HepG2 (cell line): ENCODE results near the gene NPDC1. TPM values are rescaled to one million over a fixed set of nuclear protein-coding genes. Genes with fewer than 3 reads are reported as not detected.
A peak's percentile ranks its signal among the peaks of the same experiment; 100 is the strongest.

ENCODE experiments used
- FOXC1 ChIP-seq: sonication (generic); formaldehyde crosslinking; IDR thresholded peaks from 2 replicates; pipeline ENCODE4 v1.8.0; 2022; ENCODE audit warnings: mild to moderate bottlenecking, missing genetic modification reagents, borderline replicate concordance
- HMGA1 ChIP-seq: sonication (generic); formaldehyde crosslinking; conservative IDR thresholded peaks from 2 replicates; pipeline ENCODE4 v1.4.0; 2020; ENCODE audit warnings: missing genetic modification reagents
- MED1 ChIP-seq: sonication (generic); formaldehyde crosslinking; IDR thresholded peaks from 2 replicates; pipeline ENCODE4 v1.4.0; 2020; ENCODE audit warnings: missing genetic modification reagents
- NCOA2 ChIP-seq: sonication (generic); formaldehyde crosslinking; IDR thresholded peaks from 2 replicates; pipeline ENCODE4 v1.8.0; 2022; ENCODE audit warnings: inconsistent platforms
- NKX3-1 ChIP-seq: sonication (generic); formaldehyde crosslinking; IDR thresholded peaks from 2 replicates; pipeline ENCODE4 v1.5.0; 2020; ENCODE audit warnings: missing genetic modification reagents
- POLR2G ChIP-seq: fragments of 200-400 bp; formaldehyde crosslinking; IDR thresholded peaks from 2 replicates; pipeline ENCODE4 v1.6.1; 2018; ENCODE audit warnings: mild to moderate bottlenecking, low read depth, low read length, moderate library complexity
- SIN3A ChIP-seq: IDR thresholded peaks from 2 replicates; pipeline ENCODE4 v1.6.1; 2011; ENCODE audit warnings: low read depth, mild to moderate bottlenecking, control low read depth, low read length, borderline replicate concordance
- SMAD3 ChIP-seq: sonication (generic); formaldehyde crosslinking; IDR thresholded peaks from 2 replicates; pipeline ENCODE4 v1.4.0; 2020; ENCODE audit warnings: missing genetic modification reagents
- ZNF317 ChIP-seq: sonication (generic); formaldehyde crosslinking; IDR thresholded peaks from 2 replicates; pipeline ENCODE4 v1.5.0; 2020; ENCODE audit warnings: mild to moderate bottlenecking, missing genetic modification reagents
- ZNF337 ChIP-seq: sonication (generic); formaldehyde crosslinking; IDR thresholded peaks from 2 replicates; pipeline ENCODE4 v1.5.1; 2020; ENCODE audit warnings: missing genetic modification reagents, low read depth, mild to moderate bottlenecking, borderline replicate concordance
- ZNF34 ChIP-seq: sonication (generic); formaldehyde crosslinking; IDR thresholded peaks from 2 replicates; pipeline ENCODE4 v1.4.0; 2020; ENCODE audit warnings: mild to moderate bottlenecking, missing genetic modification reagents, borderline replicate concordance
- ZNF772 ChIP-seq: sonication (generic); formaldehyde crosslinking; IDR thresholded peaks from 2 replicates; pipeline ENCODE4 v1.5.0; 2020; ENCODE audit warnings: mild to moderate bottlenecking, missing genetic modification reagents
- ZNF775 ChIP-seq: sonication (generic); formaldehyde crosslinking; IDR thresholded peaks from 2 replicates; pipeline ENCODE4 v1.4.0; 2020; ENCODE audit warnings: missing genetic modification reagents, mild to moderate bottlenecking, moderate library complexity, borderline replicate concordance
- polyA plus RNA-seq, 8 experiments: library from polyadenylated mRNA; depleted of rRNA in 3 of 8; stranded (reverse) in 7 of 8; unstranded in 1 of 8; fragments of >200 nt; fragmentation: Illumina TruSeq in 4 of 8; extraction: Trizol in 4 of 8; gene quantifications; 2 replicates each; pipeline versions ENCODE4 v1.2.1 to v1.2.3, GENCODE V29; 2011 to 2016; ENCODE audit warnings: low read depth in 4 of 8, missing spikeins in 1 of 8, mixed read lengths in 1 of 8; ENCODE audit not compliant: insufficient read depth in 1 of 8
- total RNA-seq, 5 experiments: library from RNA; depleted of rRNA; stranded (reverse); fragments of >200 nt; fragmentation: Illumina TruSeq; extraction: Trizol; gene quantifications; 2 replicates each; pipeline ENCODE4 v1.2.3, GENCODE V29; 2016; ENCODE audit warnings: low read depth in 1 of 5
- TF ChIP-seq, protein P1 (sequence below): sonication (generic); formaldehyde crosslinking; IDR thresholded peaks from 2 replicates; pipeline ENCODE4 v1.4.0; 2020; ENCODE audit warnings: missing genetic modification reagents, borderline replicate concordance
- TF ChIP-seq, protein P2 (sequence below): sonication (generic); formaldehyde crosslinking; IDR thresholded peaks from 2 replicates; pipeline ENCODE4 v1.4.0; 2020; ENCODE audit warnings: missing genetic modification reagents, borderline replicate concordance
- TF ChIP-seq, protein P3 (sequence below): IDR thresholded peaks from 2 replicates; pipeline ENCODE4 v1.4.0; 2020; ENCODE audit warnings: mild to moderate bottlenecking, missing genetic modification reagents
- TF ChIP-seq, protein P4 (sequence below): sonication (generic); formaldehyde crosslinking; IDR thresholded peaks from 2 replicates; pipeline ENCODE4 v1.4.0; 2020; ENCODE audit warnings: missing genetic modification reagents

NPDC1 gene
- total and polyA plus RNA-seq, 2 of the 13 experiments (the other 11 are each of a cell fraction or from before 2014, with no cell fraction given) = 0.84 to 5.4 TPM

DNA sequence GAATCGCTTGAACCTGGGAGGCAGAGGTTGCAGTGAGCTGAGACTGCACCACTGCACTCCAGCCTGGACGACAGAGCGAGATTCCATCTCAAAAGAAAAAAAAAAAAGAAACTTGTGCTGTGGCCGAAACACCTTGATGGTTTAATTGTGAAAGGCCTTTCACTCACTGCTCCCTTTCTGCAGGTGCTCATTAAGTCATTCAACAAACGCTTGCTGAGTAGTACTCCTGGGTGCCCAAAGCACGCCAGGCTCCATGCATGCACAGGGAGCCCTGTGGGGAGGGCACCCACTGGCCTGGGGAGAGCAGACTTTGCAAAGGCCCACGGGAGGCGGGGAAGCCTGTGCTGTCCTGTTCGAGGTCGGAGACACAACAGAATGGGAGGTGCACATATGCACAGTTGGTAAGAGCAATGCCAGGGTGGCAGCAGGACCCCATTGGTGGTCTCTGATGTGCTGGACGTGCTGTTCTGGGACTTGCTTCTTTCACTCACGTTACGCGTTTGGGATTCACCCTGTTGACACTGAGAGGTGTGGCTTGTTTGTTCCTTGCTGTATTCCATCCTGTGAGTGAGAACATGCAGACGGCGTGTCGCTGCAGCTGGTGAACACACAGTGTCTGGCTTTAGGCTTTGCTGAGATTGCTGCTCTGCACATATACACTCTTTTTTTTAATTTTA, 10.9 kb upstream of the NPDC1 start (continued):
- TF ChIP-seq MED1 (CRISPR knock-in tag) (0 out of 2 replicates have a peak, but pooled peaks have one; percentile 24), ZNF772 (no peak), POLR2G (0 out of 2 replicates have a peak, but pooled peaks have one; percentile 27), HMGA1 (no peak), ZNF34 (no peak), ZNF337 (no peak), SIN3A (no peak), NCOA2 (CRISPR knock-in tag) (no peak), ZNF775 (CRISPR knock-in tag) (no peak), ZNF317 (no peak), NKX3-1 (CRISPR knock-in tag) (no peak), FOXC1 (no peak), SMAD3 (no peak)
- TF ChIP-seq, protein P1, sequence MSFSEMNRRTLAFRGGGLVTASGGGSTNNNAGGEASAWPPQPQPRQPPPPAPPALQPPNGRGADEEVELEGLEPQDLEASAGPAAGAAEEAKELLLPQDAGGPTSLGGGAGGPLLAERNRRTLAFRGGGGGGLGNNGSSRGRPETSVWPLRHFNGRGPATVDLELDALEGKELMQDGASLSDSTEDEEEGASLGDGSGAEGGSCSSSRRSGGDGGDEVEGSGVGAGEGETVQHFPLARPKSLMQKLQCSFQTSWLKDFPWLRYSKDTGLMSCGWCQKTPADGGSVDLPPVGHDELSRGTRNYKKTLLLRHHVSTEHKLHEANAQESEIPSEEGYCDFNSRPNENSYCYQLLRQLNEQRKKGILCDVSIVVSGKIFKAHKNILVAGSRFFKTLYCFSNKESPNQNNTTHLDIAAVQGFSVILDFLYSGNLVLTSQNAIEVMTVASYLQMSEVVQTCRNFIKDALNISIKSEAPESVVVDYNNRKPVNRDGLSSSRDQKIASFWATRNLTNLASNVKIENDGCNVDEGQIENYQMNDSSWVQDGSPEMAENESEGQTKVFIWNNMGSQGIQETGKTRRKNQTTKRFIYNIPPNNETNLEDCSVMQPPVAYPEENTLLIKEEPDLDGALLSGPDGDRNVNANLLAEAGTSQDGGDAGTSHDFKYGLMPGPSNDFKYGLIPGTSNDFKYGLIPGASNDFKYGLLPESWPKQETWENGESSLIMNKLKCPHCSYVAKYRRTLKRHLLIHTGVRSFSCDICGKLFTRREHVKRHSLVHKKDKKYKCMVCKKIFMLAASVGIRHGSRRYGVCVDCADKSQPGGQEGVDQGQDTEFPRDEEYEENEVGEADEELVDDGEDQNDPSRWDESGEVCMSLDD (CRISPR knock-in tag) = no peak
- TF ChIP-seq, protein P2, sequence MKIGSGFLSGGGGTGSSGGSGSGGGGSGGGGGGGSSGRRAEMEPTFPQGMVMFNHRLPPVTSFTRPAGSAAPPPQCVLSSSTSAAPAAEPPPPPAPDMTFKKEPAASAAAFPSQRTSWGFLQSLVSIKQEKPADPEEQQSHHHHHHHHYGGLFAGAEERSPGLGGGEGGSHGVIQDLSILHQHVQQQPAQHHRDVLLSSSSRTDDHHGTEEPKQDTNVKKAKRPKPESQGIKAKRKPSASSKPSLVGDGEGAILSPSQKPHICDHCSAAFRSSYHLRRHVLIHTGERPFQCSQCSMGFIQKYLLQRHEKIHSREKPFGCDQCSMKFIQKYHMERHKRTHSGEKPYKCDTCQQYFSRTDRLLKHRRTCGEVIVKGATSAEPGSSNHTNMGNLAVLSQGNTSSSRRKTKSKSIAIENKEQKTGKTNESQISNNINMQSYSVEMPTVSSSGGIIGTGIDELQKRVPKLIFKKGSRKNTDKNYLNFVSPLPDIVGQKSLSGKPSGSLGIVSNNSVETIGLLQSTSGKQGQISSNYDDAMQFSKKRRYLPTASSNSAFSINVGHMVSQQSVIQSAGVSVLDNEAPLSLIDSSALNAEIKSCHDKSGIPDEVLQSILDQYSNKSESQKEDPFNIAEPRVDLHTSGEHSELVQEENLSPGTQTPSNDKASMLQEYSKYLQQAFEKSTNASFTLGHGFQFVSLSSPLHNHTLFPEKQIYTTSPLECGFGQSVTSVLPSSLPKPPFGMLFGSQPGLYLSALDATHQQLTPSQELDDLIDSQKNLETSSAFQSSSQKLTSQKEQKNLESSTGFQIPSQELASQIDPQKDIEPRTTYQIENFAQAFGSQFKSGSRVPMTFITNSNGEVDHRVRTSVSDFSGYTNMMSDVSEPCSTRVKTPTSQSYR (CRISPR knock-in tag) = no peak
- TF ChIP-seq, protein P3, sequence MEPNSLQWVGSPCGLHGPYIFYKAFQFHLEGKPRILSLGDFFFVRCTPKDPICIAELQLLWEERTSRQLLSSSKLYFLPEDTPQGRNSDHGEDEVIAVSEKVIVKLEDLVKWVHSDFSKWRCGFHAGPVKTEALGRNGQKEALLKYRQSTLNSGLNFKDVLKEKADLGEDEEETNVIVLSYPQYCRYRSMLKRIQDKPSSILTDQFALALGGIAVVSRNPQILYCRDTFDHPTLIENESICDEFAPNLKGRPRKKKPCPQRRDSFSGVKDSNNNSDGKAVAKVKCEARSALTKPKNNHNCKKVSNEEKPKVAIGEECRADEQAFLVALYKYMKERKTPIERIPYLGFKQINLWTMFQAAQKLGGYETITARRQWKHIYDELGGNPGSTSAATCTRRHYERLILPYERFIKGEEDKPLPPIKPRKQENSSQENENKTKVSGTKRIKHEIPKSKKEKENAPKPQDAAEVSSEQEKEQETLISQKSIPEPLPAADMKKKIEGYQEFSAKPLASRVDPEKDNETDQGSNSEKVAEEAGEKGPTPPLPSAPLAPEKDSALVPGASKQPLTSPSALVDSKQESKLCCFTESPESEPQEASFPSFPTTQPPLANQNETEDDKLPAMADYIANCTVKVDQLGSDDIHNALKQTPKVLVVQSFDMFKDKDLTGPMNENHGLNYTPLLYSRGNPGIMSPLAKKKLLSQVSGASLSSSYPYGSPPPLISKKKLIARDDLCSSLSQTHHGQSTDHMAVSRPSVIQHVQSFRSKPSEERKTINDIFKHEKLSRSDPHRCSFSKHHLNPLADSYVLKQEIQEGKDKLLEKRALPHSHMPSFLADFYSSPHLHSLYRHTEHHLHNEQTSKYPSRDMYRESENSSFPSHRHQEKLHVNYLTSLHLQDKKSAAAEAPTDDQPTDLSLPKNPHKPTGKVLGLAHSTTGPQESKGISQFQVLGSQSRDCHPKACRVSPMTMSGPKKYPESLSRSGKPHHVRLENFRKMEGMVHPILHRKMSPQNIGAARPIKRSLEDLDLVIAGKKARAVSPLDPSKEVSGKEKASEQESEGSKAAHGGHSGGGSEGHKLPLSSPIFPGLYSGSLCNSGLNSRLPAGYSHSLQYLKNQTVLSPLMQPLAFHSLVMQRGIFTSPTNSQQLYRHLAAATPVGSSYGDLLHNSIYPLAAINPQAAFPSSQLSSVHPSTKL (CRISPR knock-in tag) = 0 out of 2 replicates have a peak, but pooled peaks have one; percentile 7
- TF ChIP-seq, protein P4, sequence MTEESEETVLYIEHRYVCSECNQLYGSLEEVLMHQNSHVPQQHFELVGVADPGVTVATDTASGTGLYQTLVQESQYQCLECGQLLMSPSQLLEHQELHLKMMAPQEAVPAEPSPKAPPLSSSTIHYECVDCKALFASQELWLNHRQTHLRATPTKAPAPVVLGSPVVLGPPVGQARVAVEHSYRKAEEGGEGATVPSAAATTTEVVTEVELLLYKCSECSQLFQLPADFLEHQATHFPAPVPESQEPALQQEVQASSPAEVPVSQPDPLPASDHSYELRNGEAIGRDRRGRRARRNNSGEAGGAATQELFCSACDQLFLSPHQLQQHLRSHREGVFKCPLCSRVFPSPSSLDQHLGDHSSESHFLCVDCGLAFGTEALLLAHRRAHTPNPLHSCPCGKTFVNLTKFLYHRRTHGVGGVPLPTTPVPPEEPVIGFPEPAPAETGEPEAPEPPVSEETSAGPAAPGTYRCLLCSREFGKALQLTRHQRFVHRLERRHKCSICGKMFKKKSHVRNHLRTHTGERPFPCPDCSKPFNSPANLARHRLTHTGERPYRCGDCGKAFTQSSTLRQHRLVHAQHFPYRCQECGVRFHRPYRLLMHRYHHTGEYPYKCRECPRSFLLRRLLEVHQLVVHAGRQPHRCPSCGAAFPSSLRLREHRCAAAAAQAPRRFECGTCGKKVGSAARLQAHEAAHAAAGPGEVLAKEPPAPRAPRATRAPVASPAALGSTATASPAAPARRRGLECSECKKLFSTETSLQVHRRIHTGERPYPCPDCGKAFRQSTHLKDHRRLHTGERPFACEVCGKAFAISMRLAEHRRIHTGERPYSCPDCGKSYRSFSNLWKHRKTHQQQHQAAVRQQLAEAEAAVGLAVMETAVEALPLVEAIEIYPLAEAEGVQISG (CRISPR knock-in tag) = no peak
